ENCODE data around the gene TSKS.

DNA sequence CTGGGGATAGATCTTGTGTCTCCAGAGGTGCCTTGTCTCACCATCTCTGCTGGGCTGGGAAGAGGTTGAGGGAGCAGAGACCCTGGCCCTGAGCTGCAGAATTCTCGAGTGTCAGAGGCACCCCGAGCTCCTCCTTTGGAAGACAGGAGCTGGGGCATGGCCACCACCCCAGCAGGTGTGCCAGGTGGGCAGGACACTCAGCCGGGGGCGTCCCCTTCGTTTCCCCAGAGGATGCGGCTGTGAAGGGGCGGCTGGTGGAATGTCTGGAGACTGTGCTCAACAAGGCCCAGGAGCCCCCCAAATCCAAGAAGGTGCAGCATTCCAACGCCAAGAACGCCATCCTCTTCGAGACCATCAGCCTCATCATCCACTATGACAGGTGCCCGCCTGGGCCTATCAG lies 35.5 kb upstream of the TSKS start:
- no peak for TF ChIP-seq EZH2 (IDR thresholded peaks at IDR 0.05; ENCODE audit: insufficient read depth, low read length)
- TF ChIP-seq, protein P1, sequence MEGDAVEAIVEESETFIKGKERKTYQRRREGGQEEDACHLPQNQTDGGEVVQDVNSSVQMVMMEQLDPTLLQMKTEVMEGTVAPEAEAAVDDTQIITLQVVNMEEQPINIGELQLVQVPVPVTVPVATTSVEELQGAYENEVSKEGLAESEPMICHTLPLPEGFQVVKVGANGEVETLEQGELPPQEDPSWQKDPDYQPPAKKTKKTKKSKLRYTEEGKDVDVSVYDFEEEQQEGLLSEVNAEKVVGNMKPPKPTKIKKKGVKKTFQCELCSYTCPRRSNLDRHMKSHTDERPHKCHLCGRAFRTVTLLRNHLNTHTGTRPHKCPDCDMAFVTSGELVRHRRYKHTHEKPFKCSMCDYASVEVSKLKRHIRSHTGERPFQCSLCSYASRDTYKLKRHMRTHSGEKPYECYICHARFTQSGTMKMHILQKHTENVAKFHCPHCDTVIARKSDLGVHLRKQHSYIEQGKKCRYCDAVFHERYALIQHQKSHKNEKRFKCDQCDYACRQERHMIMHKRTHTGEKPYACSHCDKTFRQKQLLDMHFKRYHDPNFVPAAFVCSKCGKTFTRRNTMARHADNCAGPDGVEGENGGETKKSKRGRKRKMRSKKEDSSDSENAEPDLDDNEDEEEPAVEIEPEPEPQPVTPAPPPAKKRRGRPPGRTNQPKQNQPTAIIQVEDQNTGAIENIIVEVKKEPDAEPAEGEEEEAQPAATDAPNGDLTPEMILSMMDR (IDR thresholded peaks at IDR 0.05; ENCODE audit: insufficient read depth, low read depth, low read length), result no peak

All from astrocyte (in vitro differentiated cells and primary cell).